H1 (cell line): ENCODE results near the gene NEDD4. TPM values are rescaled to one million over a fixed set of nuclear protein-coding genes. Genes with fewer than 3 reads are reported as not detected.

Source experiments
- CTCF ChIA-PET: fragments of 300-600 bp; sonication (Branson Sonifier 250); formaldehyde crosslinking; loops from one replicate; lab custom pipeline; 2021; ENCODE audit not compliant: partially characterized antibody; lab: Charles Lee
- POLR2A ChIA-PET: fragments of 300-600 bp; sonication (Branson Sonifier 250); formaldehyde crosslinking; loops from one replicate; lab custom pipeline; 2021; ENCODE audit warnings: inconsistent platforms; ENCODE audit not compliant: partially characterized antibody; lab: Charles Lee
- DNase-seq, 2 experiments: peaks; one replicate each; pipeline versions ENCODE4 v3.0.0 to v3.0.0-alpha.2; 2010 to 2022; ENCODE audit warnings: low spot score in 2 of 2, low read depth in 1 of 2, mixed read lengths in 1 of 2
- FAIRE-seq: peaks from 2 replicates; lab custom pipeline; 2011; peaks lifted over from hg19 to GRCh38; lab: Jason Lieb, UNC
- H2AFZ ChIP-seq: 2 replicates; pipeline ENCODE4 v1.8.1; 2012; ENCODE audit warnings: low read length, inconsistent platforms
- H2AK5ac ChIP-seq: 2 replicates; pipeline ENCODE4 v1.6.1; 2013; ENCODE audit warnings: low read depth, low read length
- H2BK120ac ChIP-seq: replicated peaks from 2 replicates; pipeline ENCODE3; 2013; ENCODE audit warnings: low read depth, low read length, inconsistent platforms
- H2BK12ac ChIP-seq: 2 replicates; pipeline ENCODE4 v1.6.1; 2013; ENCODE audit warnings: low read depth, low read length
- H2BK15ac ChIP-seq: 2 replicates; pipeline ENCODE4 v1.6.1; 2013; ENCODE audit warnings: low read length
- H2BK20ac ChIP-seq: 2 replicates; pipeline ENCODE4 v1.6.1; 2013; ENCODE audit warnings: low read length
- H2BK5ac ChIP-seq: 2 replicates; pipeline ENCODE4 v1.6.1; 2013; ENCODE audit warnings: low read depth, low read length
- H3K14ac ChIP-seq: 2 replicates; pipeline ENCODE4 v1.6.1; 2013; ENCODE audit warnings: inconsistent platforms; ENCODE audit not compliant: insufficient read length
- H3K18ac ChIP-seq: 2 replicates; pipeline ENCODE4 v1.6.1; 2013; ENCODE audit warnings: low read length; ENCODE audit errors: extremely low read depth
- H3K23ac ChIP-seq: 2 replicates; pipeline ENCODE4 v1.6.1; 2013; ENCODE audit warnings: inconsistent platforms; ENCODE audit not compliant: insufficient read length
- H3K23me2 ChIP-seq: 2 replicates; pipeline ENCODE4 v1.6.1; 2013; ENCODE audit warnings: low read depth, low read length
- H3K27ac ChIP-seq: 2 replicates; pipeline ENCODE4 v1.6.1; 2011; ENCODE audit warnings: low read depth, low read length, inconsistent platforms
- H3K27me3 ChIP-seq, 4 experiments: replicated peaks in 1 of 4; 1 replicate in 1 of 4; 2 replicates in 3 of 4; pipeline versions ENCODE4 v1.6.1 to v1.8.1; 2011 to 2013; ENCODE audit warnings: low read length in 3 of 4, mild to moderate bottlenecking in 3 of 4, inconsistent platforms in 2 of 4, mixed read lengths in 2 of 4, moderate library complexity in 1 of 4; ENCODE audit not compliant: control insufficient read depth in 3 of 4, insufficient read depth in 3 of 4; ENCODE audit errors: extremely low read depth in 1 of 4
- H3K36me3 ChIP-seq, 4 experiments: 2 replicates each; pipeline versions ENCODE4 v1.6.1 to v1.8.1; 2011 to 2013; ENCODE audit warnings: mild to moderate bottlenecking in 4 of 4, low read length in 3 of 4, moderate library complexity in 2 of 4, control low read depth in 1 of 4, inconsistent platforms in 1 of 4; ENCODE audit not compliant: insufficient read depth in 4 of 4, control insufficient read depth in 2 of 4
- H3K4ac ChIP-seq: replicated peaks from 2 replicates; pipeline ENCODE3; 2013; ENCODE audit warnings: low read length, low read depth, mixed read lengths, inconsistent platforms; ENCODE audit not compliant: insufficient read length
- H3K4me1 ChIP-seq, 4 experiments: replicated peaks in 1 of 4; 1 replicate in 1 of 4; 2 replicates in 3 of 4; pipeline versions ENCODE4 v1.6.1 to v1.8.1; 2011 to 2013; ENCODE audit warnings: low read length in 3 of 4, inconsistent platforms in 2 of 4, mixed read lengths in 1 of 4; ENCODE audit not compliant: insufficient read depth in 4 of 4, control insufficient read depth in 3 of 4
- H3K4me2 ChIP-seq, 2 experiments: 2 replicates each; pipeline versions ENCODE4 v1.6.1 to v1.8.1; 2011 to 2013; ENCODE audit warnings: low read depth in 2 of 2, low read length in 2 of 2, control low read depth in 1 of 2, inconsistent platforms in 1 of 2, mild to moderate bottlenecking in 1 of 2; ENCODE audit not compliant: insufficient read depth in 1 of 2
- H3K4me3 ChIP-seq, 4 experiments: fragments of 200-600, 300-600 bp in 1 of 4; sonication (generic), shearing (Covaris generic), sonication (Bioruptor Twin) in 1 of 4; 2 replicates each; pipeline versions ENCODE4 v1.5.1 to v1.8.1; 2011 to 2016; ENCODE audit warnings: low read length in 4 of 4, low read depth in 3 of 4, control low read depth in 2 of 4, inconsistent platforms in 2 of 4, mild to moderate bottlenecking in 2 of 4, mixed read lengths in 1 of 4, moderate library complexity in 1 of 4; ENCODE audit not compliant: insufficient read depth in 2 of 4; ENCODE audit errors: extremely low read depth in 1 of 4
- H3K56ac ChIP-seq: replicated peaks from 2 replicates; pipeline ENCODE3; 2013; ENCODE audit warnings: low read depth, mild to moderate bottlenecking, mixed read lengths, low read length, inconsistent platforms; ENCODE audit not compliant: insufficient read length
- H3K79me1 ChIP-seq: 2 replicates; pipeline ENCODE4 v1.6.1; 2013; ENCODE audit warnings: low read depth, low read length, control low read depth
- H3K79me2 ChIP-seq, 2 experiments: 2 replicates each; pipeline versions ENCODE4 v1.6.1 to v1.8.1; 2012 to 2013; ENCODE audit warnings: low read length in 2 of 2, mild to moderate bottlenecking in 2 of 2, inconsistent platforms in 1 of 2; ENCODE audit not compliant: insufficient read depth in 2 of 2, control insufficient read depth in 1 of 2
- H3K9ac ChIP-seq, 4 experiments: replicated peaks in 1 of 4; 1 replicate in 1 of 4; 2 replicates in 3 of 4; pipeline versions ENCODE4 v1.6.1 to v1.8.1; 2011 to 2013; ENCODE audit warnings: low read depth in 3 of 4, low read length in 3 of 4, control low read depth in 2 of 4, mild to moderate bottlenecking in 2 of 4, moderate library complexity in 2 of 4, inconsistent platforms in 1 of 4; ENCODE audit errors: extremely low read depth in 1 of 4
- H3K9me3 ChIP-seq, 2 experiments: 2 replicates each; pipeline versions ENCODE4 v1.6.1 to v1.8.1; 2012 to 2013; ENCODE audit warnings: mild to moderate bottlenecking in 2 of 2, moderate library complexity in 2 of 2, control low read depth in 1 of 2, inconsistent platforms in 1 of 2, low read depth in 1 of 2, low read length in 1 of 2, mixed read lengths in 1 of 2; ENCODE audit not compliant: insufficient read depth in 2 of 2
- H4K20me1 ChIP-seq, 2 experiments: replicated peaks in 1 of 2; 2 replicates each; pipeline versions ENCODE3 to v1.8.1; 2011 to 2013; ENCODE audit warnings: inconsistent platforms in 2 of 2, low read length in 2 of 2, mild to moderate bottlenecking in 1 of 2; ENCODE audit not compliant: insufficient read depth in 2 of 2, control insufficient read depth in 1 of 2
- H4K5ac ChIP-seq: 2 replicates; pipeline ENCODE4 v1.6.1; 2013; ENCODE audit warnings: low read length, low read depth, mixed read lengths, inconsistent platforms; ENCODE audit not compliant: insufficient read length
- H4K8ac ChIP-seq: 2 replicates; pipeline ENCODE4 v1.8.0; 2013; ENCODE audit warnings: mild to moderate bottlenecking, moderate library complexity, low read length, inconsistent platforms; ENCODE audit not compliant: insufficient read depth; ENCODE audit errors: extremely low read depth
- H4K91ac ChIP-seq: replicated peaks from 2 replicates; pipeline ENCODE3; 2013; ENCODE audit warnings: low read length, mixed read lengths, inconsistent platforms; ENCODE audit not compliant: insufficient read length
- ASH2L ChIP-seq: fragments of 200-600, 300-600 bp; sonication (generic); IDR thresholded peaks from one replicate; pipeline ENCODE4 v1.7.1; 2017; ENCODE audit warnings: low read length
- CHD2 ChIP-seq: IDR thresholded peaks from 2 replicates; pipeline ENCODE4 v1.6.1; 2012; ENCODE audit warnings: low read length, improper control_type of control experiment
- CREB1 ChIP-seq: IDR thresholded peaks from 2 replicates; pipeline ENCODE4 v1.6.1; 2012; ENCODE audit warnings: inconsistent platforms
- CTCF ChIP-seq, 3 experiments: IDR thresholded peaks; 1 replicate in 2 of 3; 2 replicates in 1 of 3; pipeline versions ENCODE4 v1.5.1 to v1.6.1; 2011; ENCODE audit warnings: low read length in 3 of 3, mild to moderate bottlenecking in 3 of 3, inconsistent platforms in 2 of 3, low read depth in 1 of 3, moderate library complexity in 1 of 3; ENCODE audit not compliant: insufficient read depth in 1 of 3; ENCODE audit errors: control extremely low read depth in 1 of 3
- POLR2AphosphoS5 ChIP-seq: IDR thresholded peaks from 2 replicates; pipeline ENCODE4 v1.6.1; 2011; ENCODE audit warnings: low read depth, low read length
- WGBS, 2 experiments: shearing (Covaris generic) in 1 of 2; methylation state at CpG; one replicate each; pipeline versions ENCODE4 v1.1.6 to v1.1.7; 2013 to 2015; ENCODE audit warnings: low lambda C conversion rate in 2 of 2, mixed read lengths in 2 of 2, inconsistent platforms in 1 of 2, low coverage in 1 of 2, missing lambda C conversion rate in 1 of 2; ENCODE audit not compliant: insufficient replicate concordance in 2 of 2, insufficient coverage in 1 of 2, insufficient read length in 1 of 2; ENCODE audit errors: extremely low coverage in 1 of 2, missing lambda C conversion rate in 1 of 2; 5-methylcytosine and 5-hydroxymethylcytosine counted together
- polyA plus RNA-seq, 7 experiments: library from polyadenylated mRNA; depleted of rRNA in 3 of 7; stranded (reverse) in 5 of 7; unstranded in 2 of 7; fragments of >200 nt in 5 of 7; fragments of 200-250 nt in 2 of 7; gene quantifications; 1 replicate in 5 of 7; 2 replicates in 1 of 7; 4 replicates in 1 of 7; pipeline versions ENCODE4 v1.2.1 to v1.2.3, GENCODE V29; 2011 to 2013; ENCODE audit warnings: missing spikeins in 2 of 7, mixed read lengths in 2 of 7
- total RNA-seq: library from RNA; stranded (reverse); fragmentation: NEBNext Ultra II Directional; extraction: Animal tissue kit (Norgen Biotek cat#: 25700); gene quantifications from 2 replicates; pipeline ENCODE4 v1.2.1, GENCODE V29; 2021

The NEDD4 gene
- total and polyA plus RNA-seq, 2 of the 8 experiments (the other 6 are each of a cell fraction or from before 2014, with no cell fraction given), result 0.95 to 3.9 TPM

GRCh38 chr15:55802600-55803376, 190.6 kb downstream of the NEDD4 start:
- Histone ChIP-seq H2BK20ac (no peak overlapping the region), H2AK5ac (no peak overlapping the region), H2BK12ac (no peak overlapping the region), H2BK120ac (no peak overlapping the region), H3K79me1 (no peaks in the 10 kb centered on the region), H3K56ac (peak overlapping the region; percentile 6), H3K18ac (no peak overlapping the region), H3K4me2 (no peak overlapping the region), H3K4me1 (peaks cover 0 to 5% (median 2%) of the 10 kb centered on the region in 4 experiments; a peak in 3 of 7 replicates), H4K20me1 (no peaks in the 10 kb centered on the region), H4K8ac (no peak overlapping the region; the same call in 1 of the 2 replicates), H3K14ac (no peak overlapping the region), H3K27me3 (no peaks in the 10 kb centered on the region; a peak in 1 of 7 replicates), H4K5ac (no peak overlapping the region), H3K27ac (no peak overlapping the region), H4K91ac (no peak overlapping the region), H3K9ac (no peak overlapping the region), H2AFZ (peak overlapping the region; percentile 68; the same call in 1 of the 2 replicates), H2BK15ac (no peak overlapping the region), H3K23me2 (no peaks in the 10 kb centered on the region), H3K79me2 (no peaks in the 10 kb centered on the region), H3K4ac (no peak overlapping the region), H3K23ac (no peak overlapping the region), H3K4me3 (no peak overlapping the region), H2BK5ac (no peak overlapping the region), H3K9me3 (no peaks in the 10 kb centered on the region)
- ChIA-PET CTCF (interaction anchor here (0.7 to 10.8 kb wide), 11 partner anchors 11 to 289 kb away, joined by 3 to 201 read pairs (median 5); no protein-coding TSS in a partner anchor), POLR2A (no interaction called here)
- no peak for DNase-seq
- WGBS, 2 experiments, result 87% methylated on average over 5 of the region's 5 CpGs; no CpG with 5 or more reads in 1 of the 2 experiments
- no peak for FAIRE-seq
- TF ChIP-seq ASH2L (no peak), CHD2 (no peak), CTCF (IDR thresholded peaks at IDR 0.05; ENCODE audit: control extremely low read depth in 1 of 3, insufficient read depth in 1 of 3, low read depth in 1 of 3, low read length in 3 of 3) (no peak), POLR2AphosphoS5 (no peak), CREB1 (no peak)
- TF ChIP-seq, all 59 proteins: peak for 0
- no peaks in the 10 kb centered on the region for H3K36me3 ChIP-seq
